Vagina (tissue), 2 donors: Measurements from ENCODE around the gene PHKA2. TPM values are rescaled to one million over a fixed set of nuclear protein-coding genes. Genes with fewer than 3 reads are reported as not detected.

Experiments
- DNase-seq, 2 donors: peaks; one replicate each; pipeline ENCODE4 v3.0.0-alpha.2; 2017; ENCODE audit errors: extremely low spot score in 2 of 2
- H3K27ac ChIP-seq: fragments of 200-600 bp; sonication (generic); one replicate; pipeline ENCODE4 v1.5.1; 2019
- H3K27me3 ChIP-seq: fragments of 200-600 bp; sonication (generic); one replicate; pipeline ENCODE4 v1.5.1; 2019
- H3K36me3 ChIP-seq, 2 donors: fragments of 200-600 bp; sonication (generic); one replicate each; pipeline ENCODE4 v1.5.1; 2017 to 2019
- H3K4me1 ChIP-seq: fragments of 200-600 bp; sonication (generic); one replicate; pipeline ENCODE4 v1.5.1; 2019
- H3K4me3 ChIP-seq, 2 donors: fragments of 200-600 bp; sonication (generic); 1 replicate in 1 of 2; 2 replicates in 1 of 2; pipeline ENCODE4 v1.5.1; 2016 to 2019
- H3K9me3 ChIP-seq: fragments of 200-600 bp; sonication (generic); one replicate; pipeline ENCODE4 v1.5.1; 2019
- POLR2A ChIP-seq, 2 donors: fragments of 450-650 bp; IDR thresholded peaks; one replicate each; pipeline ENCODE4 v1.6.1; 2017; ENCODE audit warnings: antibody characterized with exemption in 2 of 2, mild to moderate bottlenecking in 2 of 2, moderate library complexity in 2 of 2
- POLR2AphosphoS5 ChIP-seq, 2 donors: sonication (generic); formaldehyde crosslinking; IDR thresholded peaks; one replicate each; pipeline ENCODE4 v1.9.0; 2017; ENCODE audit warnings: antibody characterized with exemption in 2 of 2, mild to moderate bottlenecking in 2 of 2, low read depth in 1 of 2; ENCODE audit not compliant: insufficient read depth in 1 of 2
- intact Hi-C: fragments of 100-400 bp; cut with DNase I; formaldehyde crosslinking; loops from one replicate; pipeline ENCODE4 v1.15.1; 2023
- total RNA-seq: library from RNA; depleted of rRNA; stranded (reverse); fragments of >200 nt; gene quantifications from one replicate; pipeline ENCODE4 v1.2.3, GENCODE V29; 2016
- TF ChIP-seq, protein P1 (sequence below), 3 experiments: fragments of 450-650 bp in 2 of 3; fragments of 200-600 bp in 1 of 3; sonication (generic) in 1 of 3; IDR thresholded peaks; one replicate each; pipeline ENCODE4 v1.5.1; 2017 to 2019; ENCODE audit warnings: antibody characterized with exemption in 3 of 3, mild to moderate bottlenecking in 2 of 3, moderate library complexity in 2 of 3

PHKA2 gene
- total RNA-seq, 1 donor from 2014 or later, result 29.5 TPM

DNA sequence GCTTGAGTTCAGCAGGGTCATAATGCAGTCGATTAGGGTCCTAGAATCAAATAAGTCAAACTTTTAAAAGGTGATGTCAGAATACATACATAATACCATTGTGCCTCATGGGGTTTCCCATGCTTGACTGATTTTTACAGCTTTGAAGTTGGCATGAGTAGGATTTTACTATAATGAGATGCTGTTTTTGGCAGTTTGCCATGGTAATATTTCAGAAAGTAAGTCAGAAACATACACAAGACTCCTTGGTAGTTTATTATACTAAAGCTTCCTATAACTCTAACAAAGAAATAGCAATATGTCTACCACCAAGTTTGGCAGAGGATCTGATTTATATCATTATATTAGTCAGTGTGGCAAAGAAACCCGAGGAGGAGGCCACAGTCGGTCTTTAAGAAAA, 45.2 kb downstream of the PHKA2 start:
- no peak for TF ChIP-seq POLR2AphosphoS5 (IDR thresholded peaks at IDR 0.05; ENCODE audit: insufficient read depth in 1 of 2, low read depth in 1 of 2)
- no peak for DNase-seq
- no peak overlapping the region for H3K27ac ChIP-seq
- intact Hi-C loops, result no loop called here
- H3K4me3 ChIP-seq, result no peak overlapping the region
- no peaks in the 10 kb centered on the region for H3K27me3 ChIP-seq
- H3K9me3 ChIP-seq, result no peaks in the 10 kb centered on the region
- no peaks in the 10 kb centered on the region for H3K4me1 ChIP-seq
- peaks cover 0 to 5% of the 10 kb centered on the region in 2 donors for H3K36me3 ChIP-seq

DNA sequence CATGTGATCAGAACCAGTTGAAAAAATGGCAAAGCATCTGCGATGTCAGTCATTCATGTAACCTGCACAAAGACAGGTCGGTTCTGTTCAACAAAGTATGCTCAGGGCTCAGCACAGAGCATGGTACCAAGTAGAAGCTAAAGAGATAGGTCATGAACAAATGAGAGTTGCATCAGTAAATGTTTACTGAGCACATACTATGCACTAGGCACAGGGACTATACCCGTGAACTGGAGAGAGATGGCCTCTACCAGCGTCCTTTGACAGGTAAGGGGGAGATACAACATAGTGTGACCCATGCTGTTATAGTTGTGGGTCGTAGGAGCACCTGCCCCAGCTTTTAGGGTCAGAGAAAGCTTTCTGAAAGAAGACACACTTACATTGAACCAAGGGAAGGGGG, 46.7 kb downstream of the PHKA2 start:
- Histone ChIP-seq H3K36me3 (peaks cover 0 to 5% of the 10 kb centered on the region in 2 donors), H3K4me1 (no peaks in the 10 kb centered on the region), H3K27ac (no peak overlapping the region), H3K9me3 (no peaks in the 10 kb centered on the region), H3K27me3 (no peaks in the 10 kb centered on the region), H3K4me3 (no peak overlapping the region)
- no peak for DNase-seq
- TF ChIP-seq POLR2A (IDR thresholded peaks at IDR 0.05) (no peak), POLR2AphosphoS5 (IDR thresholded peaks at IDR 0.05; ENCODE audit: insufficient read depth in 1 of 2, low read depth in 1 of 2) (no peak)
- TF ChIP-seq, protein P1, sequence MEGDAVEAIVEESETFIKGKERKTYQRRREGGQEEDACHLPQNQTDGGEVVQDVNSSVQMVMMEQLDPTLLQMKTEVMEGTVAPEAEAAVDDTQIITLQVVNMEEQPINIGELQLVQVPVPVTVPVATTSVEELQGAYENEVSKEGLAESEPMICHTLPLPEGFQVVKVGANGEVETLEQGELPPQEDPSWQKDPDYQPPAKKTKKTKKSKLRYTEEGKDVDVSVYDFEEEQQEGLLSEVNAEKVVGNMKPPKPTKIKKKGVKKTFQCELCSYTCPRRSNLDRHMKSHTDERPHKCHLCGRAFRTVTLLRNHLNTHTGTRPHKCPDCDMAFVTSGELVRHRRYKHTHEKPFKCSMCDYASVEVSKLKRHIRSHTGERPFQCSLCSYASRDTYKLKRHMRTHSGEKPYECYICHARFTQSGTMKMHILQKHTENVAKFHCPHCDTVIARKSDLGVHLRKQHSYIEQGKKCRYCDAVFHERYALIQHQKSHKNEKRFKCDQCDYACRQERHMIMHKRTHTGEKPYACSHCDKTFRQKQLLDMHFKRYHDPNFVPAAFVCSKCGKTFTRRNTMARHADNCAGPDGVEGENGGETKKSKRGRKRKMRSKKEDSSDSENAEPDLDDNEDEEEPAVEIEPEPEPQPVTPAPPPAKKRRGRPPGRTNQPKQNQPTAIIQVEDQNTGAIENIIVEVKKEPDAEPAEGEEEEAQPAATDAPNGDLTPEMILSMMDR (IDR thresholded peaks at IDR 0.05), result no peak
- intact Hi-C loops, result no loop called here

DNA sequence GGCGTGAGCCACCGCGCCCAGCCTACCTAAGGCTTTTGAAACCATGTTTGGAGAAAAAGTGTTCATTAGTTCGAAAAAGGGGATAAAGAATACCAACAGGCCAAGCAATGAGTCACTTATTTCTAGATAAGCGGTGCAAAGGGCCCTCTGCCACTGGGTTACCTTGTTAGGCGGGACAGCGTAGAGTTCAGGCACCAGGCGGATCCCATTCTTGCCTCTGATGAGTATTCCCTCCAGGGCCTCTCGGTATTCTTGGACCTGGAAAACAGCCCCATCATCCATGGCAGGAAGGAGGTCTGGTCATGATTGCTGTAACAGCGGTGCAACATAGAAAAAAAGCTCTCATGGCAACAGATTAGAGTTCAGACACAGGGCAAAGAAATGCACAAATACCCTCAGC, 48.0 kb downstream of the PHKA2 start:
- intact Hi-C loops, result no loop called here
- Histone ChIP-seq H3K9me3 (no peaks in the 10 kb centered on the region), H3K27me3 (no peaks in the 10 kb centered on the region), H3K27ac (no peak overlapping the region), H3K4me3 (no peak overlapping the region), H3K4me1 (no peaks in the 10 kb centered on the region), H3K36me3 (no peaks in the 10 kb centered on the region)
- no peak for DNase-seq
- TF ChIP-seq POLR2AphosphoS5 (IDR thresholded peaks at IDR 0.05; ENCODE audit: insufficient read depth in 1 of 2, low read depth in 1 of 2) (no peak), POLR2A (IDR thresholded peaks at IDR 0.05) (no peak)
- TF ChIP-seq, protein P1 (IDR thresholded peaks at IDR 0.05), result no peak

DNA sequence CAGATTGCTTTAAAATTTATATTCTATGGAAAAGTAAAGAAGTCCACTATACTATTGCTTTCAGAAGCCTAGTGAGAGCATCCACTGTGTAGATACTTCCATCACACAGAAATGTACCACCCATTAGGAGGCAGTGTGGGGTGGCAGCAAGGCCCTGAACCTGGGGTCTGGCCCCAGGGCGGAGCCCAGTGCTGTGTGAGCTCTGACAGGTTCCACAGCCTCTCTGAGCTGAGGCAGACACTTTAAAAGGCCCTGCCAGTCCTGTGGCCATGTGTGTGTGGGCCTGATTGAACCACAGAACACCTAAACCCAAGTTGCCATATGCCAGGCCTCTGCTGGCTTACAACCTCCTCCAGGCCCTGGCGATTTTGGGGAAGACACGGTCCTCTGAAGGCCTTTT, 49.2 kb downstream of the PHKA2 start:
- TF ChIP-seq POLR2AphosphoS5 (IDR thresholded peaks at IDR 0.05; ENCODE audit: insufficient read depth in 1 of 2, low read depth in 1 of 2) (no peak), POLR2A (IDR thresholded peaks at IDR 0.05) (no peak)
- TF ChIP-seq, protein P1 (IDR thresholded peaks at IDR 0.05), result no peak
- intact Hi-C loops, result no loop called here
- H3K27me3 ChIP-seq, result no peaks in the 10 kb centered on the region
- H3K9me3 ChIP-seq, result no peaks in the 10 kb centered on the region
- no peaks in the 10 kb centered on the region for H3K4me1 ChIP-seq
- H3K4me3 ChIP-seq, result no peak overlapping the region
- no peaks in the 10 kb centered on the region for H3K36me3 ChIP-seq
- no peak overlapping the region for H3K27ac ChIP-seq
- DNase-seq, result no peak

DNA sequence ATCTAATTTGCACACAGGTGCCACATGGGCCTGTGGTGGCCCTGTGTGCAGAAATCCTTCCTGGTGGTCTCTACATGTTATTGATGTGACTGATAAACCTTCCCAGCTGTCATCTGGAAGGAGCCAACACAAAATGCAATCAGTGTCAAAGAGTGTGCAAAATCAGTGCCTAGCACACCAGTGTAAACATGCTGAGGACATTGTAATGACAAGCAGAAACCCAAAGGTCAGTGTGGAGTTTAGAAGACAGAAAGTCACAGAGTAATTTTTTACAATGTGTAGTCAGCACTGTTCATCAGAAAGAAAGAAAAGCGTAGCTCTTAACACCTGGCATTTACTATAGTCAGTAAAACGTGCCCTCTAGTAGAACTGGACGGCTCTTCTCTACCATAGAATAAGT, 50.3 kb downstream of the PHKA2 start:
- no peak for DNase-seq
- H3K27ac ChIP-seq, result no peak overlapping the region
- no peak overlapping the region for H3K4me3 ChIP-seq
- H3K4me1 ChIP-seq, result no peaks in the 10 kb centered on the region
- TF ChIP-seq POLR2AphosphoS5 (IDR thresholded peaks at IDR 0.05; ENCODE audit: insufficient read depth in 1 of 2, low read depth in 1 of 2), result no peak
- no peaks in the 10 kb centered on the region for H3K27me3 ChIP-seq
- no peaks in the 10 kb centered on the region for H3K9me3 ChIP-seq
- peaks cover 0 to under 1% of the 10 kb centered on the region in 2 donors for H3K36me3 ChIP-seq
- intact Hi-C loops, result no loop called here

DNA sequence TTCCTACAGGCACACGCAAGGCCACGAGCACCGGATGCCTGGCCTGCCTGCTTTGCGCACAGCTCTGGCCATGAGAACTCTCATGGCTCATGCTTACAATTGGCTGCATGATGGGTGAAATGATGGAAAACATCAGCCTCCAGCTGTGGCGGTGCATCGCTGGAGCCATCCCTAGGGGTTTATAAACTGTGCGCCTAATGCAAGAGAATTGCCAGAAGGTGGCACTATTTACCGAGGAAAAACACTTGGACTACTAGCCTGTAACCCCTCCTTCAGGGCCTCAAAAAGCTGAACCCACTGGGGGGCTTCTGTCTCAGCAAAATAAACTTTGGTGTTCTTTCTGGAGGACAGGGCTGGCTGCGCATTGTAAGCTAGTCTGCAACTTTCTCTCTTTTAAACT, 51.9 kb downstream of the PHKA2 start:
- H3K4me3 ChIP-seq, result no peak overlapping the region
- no peak overlapping the region for H3K27ac ChIP-seq
- no peak for DNase-seq
- H3K4me1 ChIP-seq, result no peaks in the 10 kb centered on the region
- no peaks in the 10 kb centered on the region for H3K27me3 ChIP-seq
- intact Hi-C loops, result no loop called here
- no peaks in the 10 kb centered on the region for H3K9me3 ChIP-seq
- H3K36me3 ChIP-seq, result peaks cover 0 to 9% of the 10 kb centered on the region in 2 donors
- no peak for TF ChIP-seq POLR2A (IDR thresholded peaks at IDR 0.05)
- no peak for TF ChIP-seq POLR2AphosphoS5 (IDR thresholded peaks at IDR 0.05; ENCODE audit: insufficient read depth in 1 of 2, low read depth in 1 of 2)
- TF ChIP-seq, protein P1 (IDR thresholded peaks at IDR 0.05), result no peak
